HG03565 (cell line): Measurements from ENCODE around the gene ARVCF.
"Not testable (repeated sequence)": the region's sequence is repeated elsewhere in the genome, so short reads cannot be mapped to it uniquely, and the experiment has no call there.

Source experiments
- ATAC-seq: cut with Tn5 transposase; IDR thresholded peaks from one replicate; pipeline ENCODE4 v1.9.1; 2021; ENCODE audit warnings: mild to moderate bottlenecking, moderate library complexity; ENCODE audit not compliant: unreplicated experiment

ARVCF gene

DNA sequence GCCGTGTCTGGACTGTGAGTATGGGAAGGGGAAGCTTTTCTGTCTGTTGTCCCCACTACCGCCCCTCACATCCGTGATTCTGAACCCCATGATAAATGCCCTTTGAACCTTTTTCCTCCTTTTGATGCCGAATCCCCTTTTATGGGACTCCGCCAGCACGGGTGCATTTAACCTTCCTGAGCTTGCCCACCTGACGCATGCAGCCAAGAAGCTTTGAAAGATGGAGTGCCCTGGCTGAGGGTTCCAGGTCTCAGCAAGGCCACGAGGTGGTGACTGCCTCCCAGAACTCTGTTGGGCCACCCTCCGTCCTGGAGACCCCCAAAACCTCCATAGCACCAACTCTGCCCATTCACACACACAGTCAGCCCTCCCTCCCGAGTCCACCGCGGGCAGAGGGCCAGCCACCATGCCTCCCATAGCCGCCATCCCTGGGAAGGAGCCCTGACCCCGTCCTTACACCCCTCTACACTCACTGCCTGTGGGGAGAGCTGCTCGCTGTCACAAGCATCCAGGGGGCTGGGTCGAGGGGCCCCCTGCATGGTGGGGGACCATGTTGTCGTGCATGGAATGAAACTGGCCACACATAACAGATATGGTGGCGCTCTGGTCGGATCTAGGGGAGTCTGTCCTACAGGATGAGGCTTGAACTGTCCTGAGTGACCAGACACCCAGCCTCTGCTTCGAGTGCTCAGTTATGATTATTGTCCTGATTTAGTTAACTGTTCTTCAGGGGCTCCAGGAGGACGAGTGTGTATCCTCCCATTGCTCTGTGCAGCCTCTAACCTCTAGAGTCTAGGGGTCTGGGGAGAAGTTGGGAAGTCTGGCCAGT, 75.9 kb downstream of the ARVCF start:
- ATAC-seq = no peak

GRCh38 chr22:19937616-19938473, 78.8 kb downstream of the ARVCF start:
- ATAC-seq = no peak

DNA sequence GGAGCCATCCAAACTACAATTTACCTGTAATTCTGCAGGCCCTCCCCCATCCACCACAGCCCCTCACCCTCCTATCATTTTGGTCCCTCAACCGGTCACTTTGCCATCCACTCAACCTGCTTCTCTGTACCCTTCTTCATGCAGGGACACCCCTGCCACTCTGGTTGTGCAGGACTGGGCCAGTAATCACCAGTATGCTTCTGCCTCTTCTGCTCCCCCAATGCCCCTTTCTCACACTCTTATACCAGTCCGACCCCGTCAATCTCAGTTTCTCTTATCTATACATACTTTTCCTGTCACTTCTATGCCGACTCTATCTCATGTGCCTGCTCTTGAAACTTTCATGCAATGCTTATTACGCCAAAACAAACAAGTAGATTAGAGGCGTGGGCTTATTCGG, 80.1 kb downstream of the ARVCF start:
- ATAC-seq = no peak

- ATAC-seq = not testable (repeated sequence)
These were observed 81.4 kb downstream of the ARVCF start for GRCh38 chr22:19935123-19935718.

GRCh38 chr22:19933341-19934241, 83.0 kb downstream of the ARVCF start:
- ATAC-seq = no peak

DNA sequence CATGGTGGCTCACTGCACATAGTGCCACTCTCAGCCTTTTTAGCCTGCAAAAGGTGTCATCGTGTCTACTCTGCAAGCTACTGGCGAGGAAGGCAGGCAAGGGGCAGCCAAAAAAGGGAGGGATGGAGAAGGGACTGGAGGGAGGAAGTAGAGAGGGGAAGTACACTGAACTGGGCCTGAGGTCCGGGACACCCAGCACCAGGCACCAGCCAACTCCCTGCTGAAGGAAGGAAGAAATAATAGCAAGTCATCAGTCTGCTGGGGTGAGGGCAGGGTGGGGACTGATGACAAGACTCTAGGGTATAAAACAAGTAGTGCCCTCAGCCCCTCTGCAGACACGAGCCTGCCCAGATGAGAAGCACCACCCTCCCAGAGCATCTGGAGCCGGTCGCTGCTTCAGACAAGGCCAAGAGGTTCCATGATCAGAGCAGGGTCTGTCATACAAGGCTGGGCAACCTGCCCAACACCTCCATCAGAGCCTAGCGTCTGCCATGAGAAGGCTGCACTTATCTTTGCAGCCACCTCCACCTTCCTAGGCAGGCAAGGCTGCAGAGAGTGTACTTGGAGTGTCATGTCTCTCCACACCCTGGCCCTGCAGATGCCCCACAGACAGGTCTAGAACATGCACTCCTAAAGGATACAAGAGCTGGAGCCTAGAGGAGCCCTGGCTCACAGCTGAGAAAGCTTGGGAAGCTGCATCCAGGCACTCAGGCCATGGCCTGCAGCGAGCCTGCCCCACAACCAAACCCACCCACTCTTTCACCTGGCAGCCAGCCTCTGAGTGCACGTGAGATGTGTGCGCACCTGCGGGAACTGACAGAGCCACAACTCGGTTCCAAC, 84.0 kb downstream of the ARVCF start:
- ATAC-seq = no peak

- ATAC-seq = no peak
These were observed 85.1 kb downstream of the ARVCF start for GRCh38 chr22:19931514-19931913.

- ATAC-seq = no peak
These were observed 85.8 kb downstream of the ARVCF start for GRCh38 chr22:19930551-19931486.

DNA sequence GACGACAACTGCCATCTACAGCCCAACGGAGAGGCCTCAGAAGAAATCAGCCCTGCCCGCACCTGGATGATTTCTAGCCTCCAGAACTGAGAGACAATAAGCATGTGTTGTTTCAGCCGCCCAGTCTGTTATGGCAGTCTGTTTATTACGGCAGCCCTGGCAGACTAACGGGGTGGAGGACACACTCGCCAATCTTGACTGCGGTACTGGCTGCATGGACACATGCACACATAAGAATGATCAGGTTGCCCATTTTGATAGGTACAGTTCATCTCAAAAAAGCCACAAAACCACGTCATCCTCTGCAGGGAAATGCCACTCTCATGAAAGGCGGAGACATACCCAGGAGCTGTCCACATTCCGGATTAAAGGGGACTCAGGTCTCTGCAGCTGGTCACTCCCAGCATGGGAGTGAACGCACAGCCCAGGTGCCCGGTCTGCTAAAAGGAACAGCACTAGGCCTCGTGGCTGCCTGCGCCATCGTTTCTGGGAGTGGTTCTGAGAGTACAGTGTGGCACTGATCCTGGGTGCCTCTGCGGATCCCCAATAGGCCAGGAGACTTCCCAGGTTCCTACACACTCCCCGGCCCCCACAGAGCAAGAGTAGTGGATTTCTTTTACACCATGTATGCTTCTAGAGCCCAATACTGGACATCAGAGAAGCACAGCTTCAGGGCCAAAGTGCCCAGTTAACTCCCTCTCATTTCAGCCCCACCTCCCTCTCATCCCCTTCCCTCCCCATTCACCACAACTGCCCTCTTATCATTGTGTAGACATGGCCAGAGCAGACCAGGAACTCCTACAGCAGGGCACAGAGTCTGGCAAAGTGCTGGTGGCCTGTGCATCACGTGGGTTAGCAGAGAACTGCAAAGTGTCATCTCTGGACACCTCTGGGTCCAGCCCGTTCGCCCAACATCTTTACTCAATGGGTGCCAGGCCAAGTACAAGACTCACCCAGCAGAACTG, 86.8 kb downstream of the ARVCF start:
- ATAC-seq = no peak

- ATAC-seq = no peak
These were observed 88.4 kb downstream of the ARVCF start for GRCh38 chr22:19928207-19928606.

DNA sequence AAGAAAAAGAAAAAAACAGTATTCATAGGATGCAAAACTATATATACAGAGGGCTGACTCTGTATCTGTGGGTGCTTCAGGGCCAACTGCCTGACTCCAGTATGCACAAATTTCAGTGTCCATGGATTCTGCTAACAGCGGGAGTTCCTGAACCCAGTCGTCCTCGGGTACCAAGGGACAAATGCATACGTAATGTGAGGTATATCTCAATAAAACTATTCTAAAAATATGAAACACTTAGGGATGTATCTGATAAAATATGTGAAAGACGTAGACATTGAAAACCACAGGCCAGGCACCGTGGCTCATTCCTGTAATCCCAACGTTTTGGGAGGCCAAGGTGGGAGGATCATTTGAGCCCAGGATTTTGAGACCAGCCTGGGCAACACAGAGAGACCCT, 88.9 kb downstream of the ARVCF start:
- no peak for ATAC-seq

- ATAC-seq = not testable (repeated sequence)
These were observed 90.6 kb downstream of the ARVCF start for GRCh38 chr22:19926028-19926427.

GRCh38 chr22:19923914-19924513, 92.6 kb downstream of the ARVCF start:
- no peak for ATAC-seq

DNA sequence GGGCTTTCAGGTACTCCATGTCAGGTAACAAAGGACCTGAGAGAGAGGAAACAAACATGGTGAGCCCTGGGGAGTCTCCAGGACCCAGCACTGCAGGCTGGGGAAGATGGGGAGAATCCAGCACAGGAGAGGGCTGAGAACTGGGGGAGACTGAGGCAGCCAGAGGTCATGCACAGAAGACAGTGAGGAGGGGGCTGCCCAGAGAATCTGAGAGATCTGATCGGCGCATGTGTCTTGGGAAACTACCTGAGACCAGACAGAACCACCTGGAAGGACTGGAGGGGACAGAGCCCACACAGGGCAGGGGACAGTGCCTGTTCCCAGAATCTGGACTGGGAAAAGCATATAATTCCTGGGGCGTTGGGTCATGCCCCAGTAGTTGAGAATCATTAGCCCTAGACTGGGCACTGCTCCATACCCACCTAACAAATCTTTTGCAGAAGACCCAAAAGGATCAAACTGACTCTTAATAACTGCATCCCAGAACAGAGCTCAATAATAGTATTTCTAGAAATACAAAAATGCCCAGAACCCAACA, 95.0 kb downstream of the ARVCF start:
- no peak for ATAC-seq
